Fibroblast of the conjunctiva (primary cell): ENCODE measurements around the gene MYL10.
"Not testable (repeated sequence)": the region's sequence is repeated elsewhere in the genome, so short reads cannot be mapped to it uniquely, and the experiment has no call there.

Experiments used
- DNase-seq: peaks from one replicate; pipeline ENCODE4 v3.0.0-alpha.2; 2010; ENCODE audit warnings: low read depth

The MYL10 gene

GRCh38 chr7:101650579-101651081 lies 21.5 kb upstream of the MYL10 start:
- no peak for DNase-seq

- not testable (repeated sequence) for DNase-seq
Measured at GRCh38 chr7:101647876-101648275, 18.8 kb upstream of the MYL10 start.

- DNase-seq, result no peak
Measured at GRCh38 chr7:101645951-101646350, 16.9 kb upstream of the MYL10 start.

GRCh38 chr7:101644879-101645278 lies 15.8 kb upstream of the MYL10 start:
- DNase-seq, result no peak

GRCh38 chr7:101639127-101639526 lies 10.0 kb upstream of the MYL10 start:
- not testable (repeated sequence) for DNase-seq

- no peak for DNase-seq
Measured at GRCh38 chr7:101636822-101637623, 7.9 kb upstream of the MYL10 start.

GRCh38 chr7:101635484-101635883 lies 6.4 kb upstream of the MYL10 start:
- DNase-seq, result no peak

GRCh38 chr7:101634196-101634717 lies 5.2 kb upstream of the MYL10 start:
- DNase-seq, result no peak

- DNase-seq, result no peak
Measured at GRCh38 chr7:101633511-101633910, 4.4 kb upstream of the MYL10 start.

GRCh38 chr7:101632641-101633040 lies 3.5 kb upstream of the MYL10 start:
- no peak for DNase-seq

GRCh38 chr7:101631224-101631714 lies 2.2 kb upstream of the MYL10 start:
- DNase-seq, result no peak

- no peak for DNase-seq
Measured at GRCh38 chr7:101630591-101630990, 1.5 kb upstream of the MYL10 start.

- peak; percentile 10 for DNase-seq
Measured at GRCh38 chr7:101628522-101628921, 574 bp downstream of the MYL10 start.

GRCh38 chr7:101626758-101627157 lies 2.3 kb downstream of the MYL10 start:
- no peak for DNase-seq

- DNase-seq, result no peak
Measured at GRCh38 chr7:101626069-101626671, 2.9 kb downstream of the MYL10 start.

- DNase-seq, result no peak
Measured at GRCh38 chr7:101625031-101625791, 3.9 kb downstream of the MYL10 start.

- no peak for DNase-seq
Measured at GRCh38 chr7:101624246-101625001, 4.7 kb downstream of the MYL10 start.

GRCh38 chr7:101622609-101623173 lies 6.4 kb downstream of the MYL10 start:
- DNase-seq, result no peak

- no peak for DNase-seq
Measured at GRCh38 chr7:101620991-101621390, 8.1 kb downstream of the MYL10 start.

GRCh38 chr7:101620395-101620794 lies 8.7 kb downstream of the MYL10 start:
- DNase-seq, result no peak

- DNase-seq, result no peak
Measured at GRCh38 chr7:101618916-101619315, 10.2 kb downstream of the MYL10 start.
